Adrenal gland (tissue), 5 donors: ENCODE results near the gene CXCL12.

Source experiments
- CTCF ChIP-seq, 6 experiments: fragments of 450-650 bp in 4 of 6; fragments of 200-600 bp in 2 of 6; sonication (generic) in 1 of 6; IDR thresholded peaks; 1 replicate in 5 of 6; 2 replicates in 1 of 6; pipeline versions ENCODE4 v1.5.1 to v1.8.0; 2016 to 2021; ENCODE audit warnings: antibody characterized with exemption in 6 of 6, mild to moderate bottlenecking in 2 of 6, moderate library complexity in 1 of 6
- POLR2A ChIP-seq, 2 donors: fragments of 450-650 bp; IDR thresholded peaks; one replicate each; pipeline ENCODE4 v1.6.1; 2017; ENCODE audit warnings: antibody characterized with exemption in 2 of 2, mild to moderate bottlenecking in 2 of 2, moderate library complexity in 1 of 2
- donor health status: DM: no; HTN: no; CAD: no.

GRCh38 chr10:44388641-44389040 lies 3.7 kb upstream of the CXCL12 start:
- TF ChIP-seq CTCF (IDR thresholded peaks at IDR 0.05), result no peak
- TF ChIP-seq POLR2A (IDR thresholded peaks at IDR 0.05), result no peak
